H1 (cell line): ENCODE results near the gene MYMX. TPM values are rescaled to one million over a fixed set of nuclear protein-coding genes. Genes with fewer than 3 reads are reported as not detected.
A peak's percentile ranks its signal among the peaks of the same experiment; 100 is the strongest.

Source experiments
- CTCF ChIA-PET: fragments of 300-600 bp; sonication (Branson Sonifier 250); formaldehyde crosslinking; loops from one replicate; lab custom pipeline; 2021; ENCODE audit not compliant: partially characterized antibody; lab: Charles Lee
- POLR2A ChIA-PET: fragments of 300-600 bp; sonication (Branson Sonifier 250); formaldehyde crosslinking; loops from one replicate; lab custom pipeline; 2021; ENCODE audit warnings: inconsistent platforms; ENCODE audit not compliant: partially characterized antibody; lab: Charles Lee
- DNase-seq, 2 experiments: peaks; one replicate each; pipeline versions ENCODE4 v3.0.0 to v3.0.0-alpha.2; 2010 to 2022; ENCODE audit warnings: low spot score in 2 of 2, low read depth in 1 of 2, mixed read lengths in 1 of 2
- FAIRE-seq: peaks from 2 replicates; lab custom pipeline; 2011; peaks lifted over from hg19 to GRCh38; lab: Jason Lieb, UNC
- H2AFZ ChIP-seq: 2 replicates; pipeline ENCODE4 v1.8.1; 2012; ENCODE audit warnings: low read length, inconsistent platforms
- H2AK5ac ChIP-seq: 2 replicates; pipeline ENCODE4 v1.6.1; 2013; ENCODE audit warnings: low read depth, low read length
- H2BK120ac ChIP-seq: replicated peaks from 2 replicates; pipeline ENCODE3; 2013; ENCODE audit warnings: low read depth, low read length, inconsistent platforms
- H2BK12ac ChIP-seq: 2 replicates; pipeline ENCODE4 v1.6.1; 2013; ENCODE audit warnings: low read depth, low read length
- H2BK15ac ChIP-seq: 2 replicates; pipeline ENCODE4 v1.6.1; 2013; ENCODE audit warnings: low read length
- H2BK20ac ChIP-seq: 2 replicates; pipeline ENCODE4 v1.6.1; 2013; ENCODE audit warnings: low read length
- H2BK5ac ChIP-seq: 2 replicates; pipeline ENCODE4 v1.6.1; 2013; ENCODE audit warnings: low read depth, low read length
- H3K14ac ChIP-seq: 2 replicates; pipeline ENCODE4 v1.6.1; 2013; ENCODE audit warnings: inconsistent platforms; ENCODE audit not compliant: insufficient read length
- H3K18ac ChIP-seq: 2 replicates; pipeline ENCODE4 v1.6.1; 2013; ENCODE audit warnings: low read length; ENCODE audit errors: extremely low read depth
- H3K23ac ChIP-seq: 2 replicates; pipeline ENCODE4 v1.6.1; 2013; ENCODE audit warnings: inconsistent platforms; ENCODE audit not compliant: insufficient read length
- H3K23me2 ChIP-seq: 2 replicates; pipeline ENCODE4 v1.6.1; 2013; ENCODE audit warnings: low read depth, low read length
- H3K27ac ChIP-seq: 2 replicates; pipeline ENCODE4 v1.6.1; 2011; ENCODE audit warnings: low read depth, low read length, inconsistent platforms
- H3K27me3 ChIP-seq, 4 experiments: replicated peaks in 1 of 4; 1 replicate in 1 of 4; 2 replicates in 3 of 4; pipeline versions ENCODE4 v1.6.1 to v1.8.1; 2011 to 2013; ENCODE audit warnings: low read length in 3 of 4, mild to moderate bottlenecking in 3 of 4, inconsistent platforms in 2 of 4, mixed read lengths in 2 of 4, moderate library complexity in 1 of 4; ENCODE audit not compliant: control insufficient read depth in 3 of 4, insufficient read depth in 3 of 4; ENCODE audit errors: extremely low read depth in 1 of 4
- H3K36me3 ChIP-seq, 4 experiments: 2 replicates each; pipeline versions ENCODE4 v1.6.1 to v1.8.1; 2011 to 2013; ENCODE audit warnings: mild to moderate bottlenecking in 4 of 4, low read length in 3 of 4, moderate library complexity in 2 of 4, control low read depth in 1 of 4, inconsistent platforms in 1 of 4; ENCODE audit not compliant: insufficient read depth in 4 of 4, control insufficient read depth in 2 of 4
- H3K4ac ChIP-seq: replicated peaks from 2 replicates; pipeline ENCODE3; 2013; ENCODE audit warnings: low read length, low read depth, mixed read lengths, inconsistent platforms; ENCODE audit not compliant: insufficient read length
- H3K4me1 ChIP-seq, 4 experiments: replicated peaks in 1 of 4; 1 replicate in 1 of 4; 2 replicates in 3 of 4; pipeline versions ENCODE4 v1.6.1 to v1.8.1; 2011 to 2013; ENCODE audit warnings: low read length in 3 of 4, inconsistent platforms in 2 of 4, mixed read lengths in 1 of 4; ENCODE audit not compliant: insufficient read depth in 4 of 4, control insufficient read depth in 3 of 4
- H3K4me2 ChIP-seq, 2 experiments: 2 replicates each; pipeline versions ENCODE4 v1.6.1 to v1.8.1; 2011 to 2013; ENCODE audit warnings: low read depth in 2 of 2, low read length in 2 of 2, control low read depth in 1 of 2, inconsistent platforms in 1 of 2, mild to moderate bottlenecking in 1 of 2; ENCODE audit not compliant: insufficient read depth in 1 of 2
- H3K4me3 ChIP-seq, 4 experiments: fragments of 200-600, 300-600 bp in 1 of 4; sonication (generic), shearing (Covaris generic), sonication (Bioruptor Twin) in 1 of 4; 2 replicates each; pipeline versions ENCODE4 v1.5.1 to v1.8.1; 2011 to 2016; ENCODE audit warnings: low read length in 4 of 4, low read depth in 3 of 4, control low read depth in 2 of 4, inconsistent platforms in 2 of 4, mild to moderate bottlenecking in 2 of 4, mixed read lengths in 1 of 4, moderate library complexity in 1 of 4; ENCODE audit not compliant: insufficient read depth in 2 of 4; ENCODE audit errors: extremely low read depth in 1 of 4
- H3K56ac ChIP-seq: replicated peaks from 2 replicates; pipeline ENCODE3; 2013; ENCODE audit warnings: low read depth, mild to moderate bottlenecking, mixed read lengths, low read length, inconsistent platforms; ENCODE audit not compliant: insufficient read length
- H3K79me1 ChIP-seq: 2 replicates; pipeline ENCODE4 v1.6.1; 2013; ENCODE audit warnings: low read depth, low read length, control low read depth
- H3K79me2 ChIP-seq, 2 experiments: 2 replicates each; pipeline versions ENCODE4 v1.6.1 to v1.8.1; 2012 to 2013; ENCODE audit warnings: low read length in 2 of 2, mild to moderate bottlenecking in 2 of 2, inconsistent platforms in 1 of 2; ENCODE audit not compliant: insufficient read depth in 2 of 2, control insufficient read depth in 1 of 2
- H3K9ac ChIP-seq, 4 experiments: replicated peaks in 1 of 4; 1 replicate in 1 of 4; 2 replicates in 3 of 4; pipeline versions ENCODE4 v1.6.1 to v1.8.1; 2011 to 2013; ENCODE audit warnings: low read depth in 3 of 4, low read length in 3 of 4, control low read depth in 2 of 4, mild to moderate bottlenecking in 2 of 4, moderate library complexity in 2 of 4, inconsistent platforms in 1 of 4; ENCODE audit errors: extremely low read depth in 1 of 4
- H3K9me3 ChIP-seq, 2 experiments: 2 replicates each; pipeline versions ENCODE4 v1.6.1 to v1.8.1; 2012 to 2013; ENCODE audit warnings: mild to moderate bottlenecking in 2 of 2, moderate library complexity in 2 of 2, control low read depth in 1 of 2, inconsistent platforms in 1 of 2, low read depth in 1 of 2, low read length in 1 of 2, mixed read lengths in 1 of 2; ENCODE audit not compliant: insufficient read depth in 2 of 2
- H4K20me1 ChIP-seq, 2 experiments: replicated peaks in 1 of 2; 2 replicates each; pipeline versions ENCODE3 to v1.8.1; 2011 to 2013; ENCODE audit warnings: inconsistent platforms in 2 of 2, low read length in 2 of 2, mild to moderate bottlenecking in 1 of 2; ENCODE audit not compliant: insufficient read depth in 2 of 2, control insufficient read depth in 1 of 2
- H4K5ac ChIP-seq: 2 replicates; pipeline ENCODE4 v1.6.1; 2013; ENCODE audit warnings: low read length, low read depth, mixed read lengths, inconsistent platforms; ENCODE audit not compliant: insufficient read length
- H4K8ac ChIP-seq: 2 replicates; pipeline ENCODE4 v1.8.0; 2013; ENCODE audit warnings: mild to moderate bottlenecking, moderate library complexity, low read length, inconsistent platforms; ENCODE audit not compliant: insufficient read depth; ENCODE audit errors: extremely low read depth
- H4K91ac ChIP-seq: replicated peaks from 2 replicates; pipeline ENCODE3; 2013; ENCODE audit warnings: low read length, mixed read lengths, inconsistent platforms; ENCODE audit not compliant: insufficient read length
- BACH1 ChIP-seq: IDR thresholded peaks from 2 replicates; pipeline ENCODE4 v1.6.1; 2012; ENCODE audit warnings: low read length, improper control_type of control experiment
- BRCA1 ChIP-seq: IDR thresholded peaks from 2 replicates; pipeline ENCODE4 v1.6.1; 2012; ENCODE audit warnings: low read depth, low read length, improper control_type of control experiment
- WGBS, 2 experiments: shearing (Covaris generic) in 1 of 2; methylation state at CpG; one replicate each; pipeline versions ENCODE4 v1.1.6 to v1.1.7; 2013 to 2015; ENCODE audit warnings: low lambda C conversion rate in 2 of 2, mixed read lengths in 2 of 2, inconsistent platforms in 1 of 2, low coverage in 1 of 2, missing lambda C conversion rate in 1 of 2; ENCODE audit not compliant: insufficient replicate concordance in 2 of 2, insufficient coverage in 1 of 2, insufficient read length in 1 of 2; ENCODE audit errors: extremely low coverage in 1 of 2, missing lambda C conversion rate in 1 of 2; 5-methylcytosine and 5-hydroxymethylcytosine counted together
- polyA plus RNA-seq, 7 experiments: library from polyadenylated mRNA; depleted of rRNA in 3 of 7; stranded (reverse) in 5 of 7; unstranded in 2 of 7; fragments of >200 nt in 5 of 7; fragments of 200-250 nt in 2 of 7; gene quantifications; 1 replicate in 5 of 7; 2 replicates in 1 of 7; 4 replicates in 1 of 7; pipeline versions ENCODE4 v1.2.1 to v1.2.3, GENCODE V29; 2011 to 2013; ENCODE audit warnings: missing spikeins in 2 of 7, mixed read lengths in 2 of 7
- total RNA-seq: library from RNA; stranded (reverse); fragmentation: NEBNext Ultra II Directional; extraction: Animal tissue kit (Norgen Biotek cat#: 25700); gene quantifications from 2 replicates; pipeline ENCODE4 v1.2.1, GENCODE V29; 2021

MYMX gene
- total and polyA plus RNA-seq, 2 of the 8 experiments (the other 6 are each of a cell fraction or from before 2014, with no cell fraction given): 4.7 to 6.9 TPM

GRCh38 chr6:44264154-44265006 lies 47.7 kb downstream of the MYMX start:
- no peak for FAIRE-seq
- POLR2A ChIA-PET: interaction anchor here (0.8 to 15.1 kb wide), 6 partner anchors 11 to 48 kb away, joined by 3 to 581 read pairs (median 3); partner anchors contain the start of genes HSP90AB1 and SLC35B2

More at GRCh38 chr6:44264154-44265006, 47.7 kb downstream of the MYMX start:
- peaks cover 3 to 10% (median 7%) of the 10 kb centered on the region in 4 experiments; a peak in 4 of 8 replicates for H3K36me3 ChIP-seq
- H4K20me1 ChIP-seq: peaks cover 1 to 5% of the 10 kb centered on the region in 2 experiments
- no peak overlapping the region for H3K56ac ChIP-seq
- TF ChIP-seq BACH1 (no peak), BRCA1 (no peak)
- H3K4ac ChIP-seq: peak overlapping the region; percentile 12
- peak overlapping the region; percentile 57 to 85 (median 76) for H3K4me3 ChIP-seq
- peaks cover 12 to 41% (median 20%) of the 10 kb centered on the region in 4 experiments for H3K4me1 ChIP-seq
- no peak overlapping the region for H2BK120ac ChIP-seq
- no peak for DNase-seq
- H3K23me2 ChIP-seq: peaks cover 10% of the 10 kb centered on the region
- H2BK12ac ChIP-seq: 0 out of 2 replicates have a peak overlapping the region, but pooled peaks have one; percentile 23
- peaks cover 0 to 10% of the 10 kb centered on the region in 2 experiments; a peak in 1 of 4 replicates for H3K79me2 ChIP-seq
- H4K91ac ChIP-seq: no peak overlapping the region
- CTCF ChIA-PET: interaction anchor here (0.7 to 19.0 kb wide), 6 partner anchors 9 to 176 kb away, joined by 3 to 330 read pairs (median 6); partner anchors contain the start of gene AARS2
- no peak overlapping the region for H3K27ac ChIP-seq
- H4K8ac ChIP-seq: no peak overlapping the region
- no peak overlapping the region for H2AFZ ChIP-seq
- H3K23ac ChIP-seq: no peak overlapping the region
- 19% methylated on average over 13 of the region's 13 CpGs; no CpG with 5 or more reads in 1 of the 2 experiments for WGBS, 2 experiments
- no peak overlapping the region for H2BK5ac ChIP-seq
- H3K18ac ChIP-seq: 0 out of 2 replicates have a peak overlapping the region, but pooled peaks have one; percentile 38
- no peak overlapping the region for H2AK5ac ChIP-seq
- peaks cover 7% of the 10 kb centered on the region; the same call in 1 of the 2 replicates for H3K79me1 ChIP-seq
- no peak overlapping the region for H2BK15ac ChIP-seq
- H3K9me3 ChIP-seq: no peaks in the 10 kb centered on the region
- H3K9ac ChIP-seq: peak overlapping the region in 3 of 4 experiments; percentile 44 to 62 (median 51); a peak in 5 of 7 replicates
- H3K27me3 ChIP-seq: no peaks in the 10 kb centered on the region; a peak in 2 of 7 replicates
- no peak overlapping the region for H2BK20ac ChIP-seq
- no peak overlapping the region for H4K5ac ChIP-seq
- no peak overlapping the region for H3K14ac ChIP-seq
- H3K4me2 ChIP-seq: peak overlapping the region; percentile 50 to 91
